ENCODE results near the gene SCGB3A2.
"Not testable (repeated sequence)": the region's sequence is repeated elsewhere in the genome, so short reads cannot be mapped to it uniquely, and the experiment has no call there.

DNA sequence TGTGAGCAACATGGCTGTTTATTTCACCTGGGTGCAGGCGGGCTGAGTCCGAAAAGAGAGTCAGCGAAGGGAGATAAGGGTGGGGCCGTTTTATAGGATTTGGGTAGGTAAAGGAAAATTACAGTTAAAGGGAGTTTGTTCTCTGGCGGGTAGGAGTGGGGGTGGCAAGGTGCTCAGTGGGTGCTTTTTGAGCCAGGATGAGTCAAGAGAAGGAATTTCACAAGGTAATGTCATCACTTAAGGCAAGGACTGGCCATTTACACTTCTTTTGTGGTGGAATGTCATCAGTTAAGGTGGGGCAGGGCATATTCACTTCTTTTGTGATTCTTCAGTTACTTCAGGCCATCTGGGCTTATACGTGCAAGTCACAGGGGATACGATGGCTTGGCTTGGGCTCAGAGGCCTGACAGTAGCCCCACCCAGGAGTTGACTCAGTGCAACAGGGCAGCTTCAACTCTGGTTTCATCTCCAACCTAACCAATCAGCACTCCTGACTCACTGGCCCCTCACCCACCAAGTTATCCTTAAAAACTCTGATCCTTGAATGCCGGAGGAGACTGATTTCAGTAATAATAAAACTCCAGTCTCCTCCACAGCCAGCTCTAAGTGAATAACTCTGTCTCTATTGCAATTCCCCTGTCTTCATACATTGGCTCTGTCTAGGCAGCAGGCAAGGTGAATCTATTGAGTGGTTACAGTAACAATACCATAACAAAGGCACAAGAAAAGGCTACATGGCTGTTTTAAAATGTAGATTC is 4.2 kb upstream of the SCGB3A2 start:
- not testable (repeated sequence) for TF ChIP-seq CTCF (IDR thresholded peaks at IDR 0.05; ENCODE audit: poor library complexity); EZH2 (IDR thresholded peaks at IDR 0.05; ENCODE audit: borderline replicate concordance)

Measured in hepatocyte (in vitro differentiated cells).